BJ (cell line): ENCODE results near the gene RNU11. TPM values are rescaled to one million over a fixed set of nuclear protein-coding genes. Genes with fewer than 3 reads are reported as not detected.

Experiments used
- CTCF ChIA-PET: fragments of 350-600 bp; formaldehyde crosslinking; extraction: SDS; loops from one replicate; lab custom pipeline; 2021; ENCODE audit warnings: antibody characterized with exemption, inconsistent platforms; lab: Yijun Ruan, JAX
- POLR2A ChIA-PET: fragments of 300-600 bp; sonication (Branson Sonifier 250); formaldehyde crosslinking; extraction: SDS; loops from one replicate; lab custom pipeline; 2021; ENCODE audit warnings: antibody characterized with exemption; lab: Charles Lee
- DNase-seq: peaks from one replicate; pipeline ENCODE4 v3.0.0-alpha.2; 2011; ENCODE audit warnings: low read depth
- H3K27me3 ChIP-seq: 2 replicates; pipeline ENCODE4 v1.6.0; 2011; ENCODE audit warnings: low read length; ENCODE audit not compliant: control insufficient read depth, insufficient read depth
- H3K36me3 ChIP-seq: 2 replicates; pipeline ENCODE4 v1.5.1; 2011; ENCODE audit warnings: low read length; ENCODE audit not compliant: control insufficient read depth, insufficient read depth
- H3K4me3 ChIP-seq: 2 replicates; pipeline ENCODE4 v1.5.1; 2011; ENCODE audit warnings: low read depth, mild to moderate bottlenecking, control low read depth, low read length
- CTCF ChIP-seq: IDR thresholded peaks from 2 replicates; pipeline ENCODE4 v1.5.1; 2011; ENCODE audit warnings: low read depth, mild to moderate bottlenecking, control low read depth, inconsistent platforms, low read length, moderate library complexity; ENCODE audit not compliant: insufficient read depth
- polyA plus RNA-seq: library from polyadenylated mRNA; depleted of rRNA; stranded (reverse); fragments of >200 nt; gene quantifications from 2 replicates; pipeline ENCODE4 v1.2.3, GENCODE V29; 2011

The RNU11 gene
- polyA plus RNA-seq, 1 experiment, result not detected

DNA sequence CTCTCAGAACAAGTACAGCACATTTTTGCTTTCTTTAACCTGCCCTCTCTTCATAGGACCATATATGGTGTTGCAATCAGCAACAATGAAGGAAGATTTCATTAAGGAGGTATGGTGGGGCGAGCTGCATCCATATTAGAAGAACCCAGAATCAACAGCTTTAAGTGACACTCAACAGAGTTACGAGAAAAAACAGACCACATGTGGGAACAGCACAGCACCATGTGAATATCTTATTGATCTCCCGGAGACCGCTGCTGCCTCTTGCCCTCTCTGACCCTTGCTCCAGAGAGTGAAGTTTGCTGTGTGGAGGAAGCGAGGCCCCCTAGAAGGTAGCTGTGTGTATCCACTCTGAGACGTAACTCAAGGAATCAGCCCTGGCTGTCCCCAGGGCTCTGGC, 43.4 kb upstream of the RNU11 start:
- no peak for DNase-seq
- no peak for TF ChIP-seq CTCF
- H3K27me3 ChIP-seq, result no peaks in the 10 kb centered on the region
- no peak overlapping the region for H3K4me3 ChIP-seq
- POLR2A ChIA-PET, result no interaction called here
- peaks cover 11% of the 10 kb centered on the region for H3K36me3 ChIP-seq
- CTCF ChIA-PET, result interaction anchor here (0.5 to 6.6 kb wide), 9 partner anchors 10 to 356 kb away, joined by 3 to 60 read pairs (median 4); no protein-coding TSS in a partner anchor

- no peak for TF ChIP-seq CTCF
- Histone ChIP-seq H3K36me3 (peaks cover 13% of the 10 kb centered on the region), H3K4me3 (no peak overlapping the region), H3K27me3 (no peaks in the 10 kb centered on the region)
- no peak for DNase-seq
- POLR2A ChIA-PET, result no interaction called here
- CTCF ChIA-PET, result interaction anchor here (0.7 to 6.6 kb wide), 4 partner anchors 8 to 246 kb away, joined by 3 to 60 read pairs (median 4); no protein-coding TSS in a partner anchor
These were observed 41.6 kb upstream of the RNU11 start for GRCh38 chr1:28606771-28607170.

- no peak for TF ChIP-seq CTCF
- Histone ChIP-seq H3K4me3 (no peak overlapping the region), H3K36me3 (peaks cover 10% of the 10 kb centered on the region), H3K27me3 (no peaks in the 10 kb centered on the region)
- DNase-seq, result no peak
- ChIA-PET POLR2A (no interaction called here), CTCF (no interaction called here)
These were observed 35.2 kb upstream of the RNU11 start for GRCh38 chr1:28613175-28613574.

DNA sequence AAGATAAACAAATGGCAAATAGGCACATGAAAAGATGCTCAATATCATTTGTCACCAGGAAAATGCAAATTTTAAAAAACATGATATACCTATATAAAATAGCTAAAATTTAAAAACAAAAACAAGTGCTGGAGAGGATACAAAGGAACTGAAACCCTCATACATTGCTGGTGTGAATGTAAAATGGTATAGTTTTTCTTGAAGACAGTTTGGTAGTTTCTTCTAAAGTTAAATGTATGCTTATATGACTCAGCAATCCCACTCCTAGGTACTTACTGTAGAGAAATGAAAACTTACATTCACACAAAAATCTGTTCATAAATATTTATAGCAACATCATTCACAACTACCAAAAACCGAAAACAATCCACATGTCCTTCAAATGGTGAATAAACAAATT, 16.7 kb upstream of the RNU11 start:
- Histone ChIP-seq H3K36me3 (no peaks in the 10 kb centered on the region), H3K4me3 (no peak overlapping the region), H3K27me3 (no peaks in the 10 kb centered on the region)
- POLR2A ChIA-PET, result no interaction called here
- TF ChIP-seq CTCF, result no peak
- DNase-seq, result no peak
- CTCF ChIA-PET, result no interaction called here

DNA sequence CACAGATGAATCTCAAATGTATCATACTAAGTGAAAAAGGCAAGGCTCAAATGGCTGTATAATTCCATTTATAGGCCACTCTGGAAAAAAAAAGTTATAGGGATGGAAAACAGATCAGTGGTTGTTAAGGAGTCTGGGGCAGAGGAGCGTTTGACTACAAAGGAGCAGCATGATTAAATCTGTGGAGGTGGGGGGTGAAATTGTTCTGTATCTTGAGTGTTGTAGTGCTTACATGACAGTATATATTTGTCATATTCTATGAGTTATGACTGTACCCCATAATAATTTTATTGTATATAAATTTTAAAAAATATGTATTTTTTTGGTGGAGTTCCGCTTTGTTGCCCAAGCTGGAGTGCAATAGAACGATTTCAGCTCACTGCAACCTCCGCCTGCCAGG, 15.8 kb upstream of the RNU11 start:
- no peak for DNase-seq
- Histone ChIP-seq H3K4me3 (no peak overlapping the region), H3K36me3 (no peaks in the 10 kb centered on the region), H3K27me3 (no peaks in the 10 kb centered on the region)
- no peak for TF ChIP-seq CTCF
- CTCF ChIA-PET, result interaction anchor here (0.6 kb wide), 1 partner anchor 51 kb away, joined by 5 read pairs; no protein-coding TSS in a partner anchor
- POLR2A ChIA-PET, result no interaction called here
